T-helper 1 cell (primary cell): ENCODE results near the gene SRRM4.
A peak's percentile ranks its signal among the peaks of the same experiment; 100 is the strongest.
"Not testable (repeated sequence)": the region's sequence is repeated elsewhere in the genome, so short reads cannot be mapped to it uniquely, and the experiment has no call there.

ENCODE experiments used
- DNase-seq, 5 donors: peaks; one replicate each; pipeline ENCODE4 v3.0.0-alpha.2; 2012 to 2020

The SRRM4 gene

GRCh38 chr12:119071638-119072231 lies 90.4 kb downstream of the SRRM4 start:
- DNase-seq = no peak

GRCh38 chr12:119072440-119072839 lies 91.1 kb downstream of the SRRM4 start:
- no peak for DNase-seq

GRCh38 chr12:119075222-119075787 lies 94.0 kb downstream of the SRRM4 start:
- no peak for DNase-seq

GRCh38 chr12:119075918-119076317 lies 94.6 kb downstream of the SRRM4 start:
- no peak for DNase-seq

GRCh38 chr12:119079530-119079929 lies 98.2 kb downstream of the SRRM4 start:
- DNase-seq = no peak

- DNase-seq = no peak
These were observed 100.7 kb downstream of the SRRM4 start for GRCh38 chr12:119082016-119082415.

GRCh38 chr12:119082496-119082895 lies 101.2 kb downstream of the SRRM4 start:
- no peak for DNase-seq

GRCh38 chr12:119088685-119089379 lies 107.5 kb downstream of the SRRM4 start:
- DNase-seq = no peak

GRCh38 chr12:119089380-119090013 lies 108.2 kb downstream of the SRRM4 start:
- no peak for DNase-seq

- no peak for DNase-seq
These were observed 108.9 kb downstream of the SRRM4 start for GRCh38 chr12:119090276-119090675.

GRCh38 chr12:119090865-119091264 lies 109.5 kb downstream of the SRRM4 start:
- no peak for DNase-seq

GRCh38 chr12:119096429-119097202 lies 115.3 kb downstream of the SRRM4 start:
- DNase-seq = no peak

- no peak for DNase-seq
These were observed 119.6 kb downstream of the SRRM4 start for GRCh38 chr12:119100933-119101332.

- DNase-seq = no peak
These were observed 120.9 kb downstream of the SRRM4 start for GRCh38 chr12:119102274-119102673.

GRCh38 chr12:119102714-119103113 lies 121.4 kb downstream of the SRRM4 start:
- no peak for DNase-seq

- DNase-seq = not testable (repeated sequence)
These were observed 123.6 kb downstream of the SRRM4 start for GRCh38 chr12:119104969-119105368.

- no peak for DNase-seq
These were observed 132.2 kb downstream of the SRRM4 start for GRCh38 chr12:119113496-119113986.

- DNase-seq = no peak
These were observed 133.0 kb downstream of the SRRM4 start for GRCh38 chr12:119114294-119114693.

- DNase-seq = peak in 2 of 5 donors; percentile 1 to 16
These were observed 134.1 kb downstream of the SRRM4 start for GRCh38 chr12:119115296-119115905.

GRCh38 chr12:119117936-119118335 lies 136.6 kb downstream of the SRRM4 start:
- DNase-seq = no peak

- DNase-seq = no peak
These were observed 137.3 kb downstream of the SRRM4 start for GRCh38 chr12:119118625-119119024.

GRCh38 chr12:119122047-119122446 lies 140.7 kb downstream of the SRRM4 start:
- no peak for DNase-seq
